ENCODE data around the gene C2.
A peak's percentile ranks its signal among the peaks of the same experiment; 100 is the strongest.

C2 gene

GRCh38 chr6:31888276-31889258, 39.0 kb upstream of the C2 start:
- no peak overlapping the region for H4K91ac ChIP-seq (ENCODE audit: low read depth, low read length)
- no peak overlapping the region for H2BK12ac ChIP-seq (ENCODE audit: low read length)
- no peaks in the 10 kb centered on the region for H3K79me2 ChIP-seq (ENCODE audit: control insufficient read depth, insufficient read depth, low read length, poor library complexity)
- H2AK5ac ChIP-seq (ENCODE audit: low read length) = no peak overlapping the region
- no peak overlapping the region for H4K12ac ChIP-seq (ENCODE audit: low read depth, low read length)
- H3K4me1 ChIP-seq (ENCODE audit: control insufficient read depth in 1 of 2, insufficient read depth in 2 of 2, low read length in 2 of 2) = no peaks in the 10 kb centered on the region
- no peak overlapping the region for H3K9ac ChIP-seq (ENCODE audit: low read length)
- H2BK5ac ChIP-seq (ENCODE audit: low read depth, low read length, poor library complexity) = no peak overlapping the region
- no peak overlapping the region for H2BK120ac ChIP-seq (ENCODE audit: insufficient read depth, low read length, poor library complexity)
- H3K18ac ChIP-seq (ENCODE audit: low read length) = no peak overlapping the region
- H3K36me3 ChIP-seq (ENCODE audit: control insufficient read depth in 1 of 2, insufficient read depth in 2 of 2, low read length in 2 of 2) = peaks cover 65 to 67% of the 10 kb centered on the region in 2 experiments
- peaks cover 3% of the 10 kb centered on the region for H3K9me3 ChIP-seq (ENCODE audit: insufficient read depth, low read depth, low read length)
- peak in 1 of 2 donors; percentile 35 for DNase-seq
- H3K27ac ChIP-seq (ENCODE audit: low read depth, low read length) = no peak overlapping the region
- H3K4ac ChIP-seq (ENCODE audit: low read depth, low read length) = no peak overlapping the region
- H3K27me3 ChIP-seq (ENCODE audit: insufficient read depth, low read length) = no peaks in the 10 kb centered on the region
- H3K4me2 ChIP-seq (ENCODE audit: low read length) = no peak overlapping the region
- H3K23ac ChIP-seq (ENCODE audit: low read length) = no peak overlapping the region
- H4K8ac ChIP-seq (ENCODE audit: low read depth, low read length) = no peak overlapping the region
- no peak overlapping the region for H3K14ac ChIP-seq (ENCODE audit: low read length)
- no peak overlapping the region for H2AFZ ChIP-seq (ENCODE audit: insufficient read depth, low read length, poor library complexity)
- no CpG with 5 or more reads among the region's 43 CpGs for WGBS (ENCODE audit: extremely low coverage, insufficient coverage, insufficient read length)
- no peaks in the 10 kb centered on the region for H3K79me1 ChIP-seq (ENCODE audit: low read length)
- no peak overlapping the region for H3K4me3 ChIP-seq (ENCODE audit: low read depth, low read length)

- Histone ChIP-seq H3K4me3 (ENCODE audit: low read depth, low read length) (no peak overlapping the region), H2BK120ac (ENCODE audit: insufficient read depth, low read length, poor library complexity) (no peak overlapping the region), H3K4me1 (ENCODE audit: control insufficient read depth in 1 of 2, insufficient read depth in 2 of 2, low read length in 2 of 2) (no peaks in the 10 kb centered on the region), H3K4me2 (ENCODE audit: low read length) (no peak overlapping the region), H3K23ac (ENCODE audit: low read length) (no peak overlapping the region), H3K79me1 (ENCODE audit: low read length) (no peaks in the 10 kb centered on the region), H3K27ac (ENCODE audit: low read depth, low read length) (no peak overlapping the region), H3K36me3 (ENCODE audit: control insufficient read depth in 1 of 2, insufficient read depth in 2 of 2, low read length in 2 of 2) (peaks cover 60 to 62% of the 10 kb centered on the region in 2 experiments), H3K18ac (ENCODE audit: low read length) (no peak overlapping the region), H3K9me3 (ENCODE audit: insufficient read depth, low read depth, low read length) (peaks cover 3% of the 10 kb centered on the region), H2BK5ac (ENCODE audit: low read depth, low read length, poor library complexity) (no peak overlapping the region), H3K9ac (ENCODE audit: low read length) (no peak overlapping the region), H2AK5ac (ENCODE audit: low read length) (no peak overlapping the region), H3K79me2 (ENCODE audit: control insufficient read depth, insufficient read depth, low read length, poor library complexity) (no peaks in the 10 kb centered on the region), H4K8ac (ENCODE audit: low read depth, low read length) (no peak overlapping the region), H4K91ac (ENCODE audit: low read depth, low read length) (no peak overlapping the region), H2BK12ac (ENCODE audit: low read length) (no peak overlapping the region), H3K27me3 (ENCODE audit: insufficient read depth, low read length) (no peaks in the 10 kb centered on the region), H4K12ac (ENCODE audit: low read depth, low read length) (no peak overlapping the region), H3K14ac (ENCODE audit: low read length) (no peak overlapping the region), H3K4ac (ENCODE audit: low read depth, low read length) (no peak overlapping the region), H2AFZ (ENCODE audit: insufficient read depth, low read length, poor library complexity) (no peak overlapping the region)
- no CpG with 5 or more reads among the region's 3 CpGs for WGBS (ENCODE audit: extremely low coverage, insufficient coverage, insufficient read length)
- DNase-seq = no peak
Observed at GRCh38 chr6:31889331-31889972, 38.1 kb upstream of the C2 start.

- Histone ChIP-seq H4K8ac (ENCODE audit: low read depth, low read length) (no peak overlapping the region), H2AK5ac (ENCODE audit: low read length) (no peak overlapping the region), H2BK120ac (ENCODE audit: insufficient read depth, low read length, poor library complexity) (no peak overlapping the region), H3K36me3 (ENCODE audit: control insufficient read depth in 1 of 2, insufficient read depth in 2 of 2, low read length in 2 of 2) (peaks cover 43 to 49% of the 10 kb centered on the region in 2 experiments), H3K27ac (ENCODE audit: low read depth, low read length) (no peak overlapping the region), H3K14ac (ENCODE audit: low read length) (no peak overlapping the region), H4K91ac (ENCODE audit: low read depth, low read length) (no peak overlapping the region), H3K27me3 (ENCODE audit: insufficient read depth, low read length) (no peaks in the 10 kb centered on the region), H3K79me1 (ENCODE audit: low read length) (peaks cover 7% of the 10 kb centered on the region), H3K4me3 (ENCODE audit: low read depth, low read length) (no peak overlapping the region), H2AFZ (ENCODE audit: insufficient read depth, low read length, poor library complexity) (no peak overlapping the region), H3K9me3 (ENCODE audit: insufficient read depth, low read depth, low read length) (no peaks in the 10 kb centered on the region), H3K23ac (ENCODE audit: low read length) (no peak overlapping the region), H3K4ac (ENCODE audit: low read depth, low read length) (no peak overlapping the region), H3K9ac (ENCODE audit: low read length) (no peak overlapping the region), H3K4me1 (ENCODE audit: control insufficient read depth in 1 of 2, insufficient read depth in 2 of 2, low read length in 2 of 2) (peaks cover 4 to 5% of the 10 kb centered on the region in 2 experiments), H2BK12ac (ENCODE audit: low read length) (no peak overlapping the region), H2BK5ac (ENCODE audit: low read depth, low read length, poor library complexity) (no peak overlapping the region), H4K12ac (ENCODE audit: low read depth, low read length) (no peak overlapping the region), H3K4me2 (ENCODE audit: low read length) (no peak overlapping the region), H3K79me2 (ENCODE audit: control insufficient read depth, insufficient read depth, low read length, poor library complexity) (peaks cover 4% of the 10 kb centered on the region), H3K18ac (ENCODE audit: low read length) (no peak overlapping the region)
- no peak for DNase-seq
- no CpG with 5 or more reads among the region's 6 CpGs for WGBS (ENCODE audit: extremely low coverage, insufficient coverage, insufficient read length)
Observed at GRCh38 chr6:31892821-31893220, 34.7 kb upstream of the C2 start.

- Histone ChIP-seq H2BK120ac (ENCODE audit: insufficient read depth, low read length, poor library complexity) (no peak overlapping the region), H2AFZ (ENCODE audit: insufficient read depth, low read length, poor library complexity) (no peak overlapping the region), H3K27me3 (ENCODE audit: insufficient read depth, low read length) (no peaks in the 10 kb centered on the region), H4K91ac (ENCODE audit: low read depth, low read length) (peak overlapping the region; percentile 39), H2BK12ac (ENCODE audit: low read length) (no peak overlapping the region), H4K12ac (ENCODE audit: low read depth, low read length) (peak overlapping the region; percentile 0), H2AK5ac (ENCODE audit: low read length) (no peak overlapping the region), H3K4me1 (ENCODE audit: control insufficient read depth in 1 of 2, insufficient read depth in 2 of 2, low read length in 2 of 2) (peaks cover 15 to 17% of the 10 kb centered on the region in 2 experiments), H3K79me2 (ENCODE audit: control insufficient read depth, insufficient read depth, low read length, poor library complexity) (peaks cover 7% of the 10 kb centered on the region), H3K14ac (ENCODE audit: low read length) (no peak overlapping the region), H3K18ac (ENCODE audit: low read length) (peak overlapping the region; percentile 93), H3K23ac (ENCODE audit: low read length) (no peak overlapping the region), H3K9ac (ENCODE audit: low read length) (no peak overlapping the region), H3K4me3 (ENCODE audit: low read depth, low read length) (no peak overlapping the region), H3K27ac (ENCODE audit: low read depth, low read length) (no peak overlapping the region), H3K4me2 (ENCODE audit: low read length) (peak overlapping the region; percentile 77), H3K79me1 (ENCODE audit: low read length) (peaks cover 15% of the 10 kb centered on the region), H2BK5ac (ENCODE audit: low read depth, low read length, poor library complexity) (no peak overlapping the region), H4K8ac (ENCODE audit: low read depth, low read length) (no peak overlapping the region), H3K4ac (ENCODE audit: low read depth, low read length) (no peak overlapping the region), H3K9me3 (ENCODE audit: insufficient read depth, low read depth, low read length) (peaks cover 4% of the 10 kb centered on the region), H3K36me3 (ENCODE audit: control insufficient read depth in 1 of 2, insufficient read depth in 2 of 2, low read length in 2 of 2) (peaks cover 29 to 36% of the 10 kb centered on the region in 2 experiments)
- DNase-seq = no peak
- no CpG with 5 or more reads among the region's 4 CpGs for WGBS (ENCODE audit: extremely low coverage, insufficient coverage, insufficient read length)
Observed at GRCh38 chr6:31896493-31896855, 31.0 kb upstream of the C2 start.
